H1 (cell line): Measurements from ENCODE around the gene MEGF9. TPM values are rescaled to one million over a fixed set of nuclear protein-coding genes. Genes with fewer than 3 reads are reported as not detected.

Experiments used
- CTCF ChIA-PET: fragments of 300-600 bp; sonication (Branson Sonifier 250); formaldehyde crosslinking; loops from one replicate; lab custom pipeline; 2021; ENCODE audit not compliant: partially characterized antibody; lab: Charles Lee
- POLR2A ChIA-PET: fragments of 300-600 bp; sonication (Branson Sonifier 250); formaldehyde crosslinking; loops from one replicate; lab custom pipeline; 2021; ENCODE audit warnings: inconsistent platforms; ENCODE audit not compliant: partially characterized antibody; lab: Charles Lee
- DNase-seq, 2 experiments: peaks; one replicate each; pipeline versions ENCODE4 v3.0.0 to v3.0.0-alpha.2; 2010 to 2022; ENCODE audit warnings: low spot score in 2 of 2, low read depth in 1 of 2, mixed read lengths in 1 of 2
- FAIRE-seq: peaks from 2 replicates; lab custom pipeline; 2011; peaks lifted over from hg19 to GRCh38; lab: Jason Lieb, UNC
- H2AFZ ChIP-seq: 2 replicates; pipeline ENCODE4 v1.8.1; 2012; ENCODE audit warnings: low read length, inconsistent platforms
- H2AK5ac ChIP-seq: 2 replicates; pipeline ENCODE4 v1.6.1; 2013; ENCODE audit warnings: low read depth, low read length
- H2BK120ac ChIP-seq: replicated peaks from 2 replicates; pipeline ENCODE3; 2013; ENCODE audit warnings: low read depth, low read length, inconsistent platforms
- H2BK12ac ChIP-seq: 2 replicates; pipeline ENCODE4 v1.6.1; 2013; ENCODE audit warnings: low read depth, low read length
- H2BK15ac ChIP-seq: 2 replicates; pipeline ENCODE4 v1.6.1; 2013; ENCODE audit warnings: low read length
- H2BK20ac ChIP-seq: 2 replicates; pipeline ENCODE4 v1.6.1; 2013; ENCODE audit warnings: low read length
- H2BK5ac ChIP-seq: 2 replicates; pipeline ENCODE4 v1.6.1; 2013; ENCODE audit warnings: low read depth, low read length
- H3K14ac ChIP-seq: 2 replicates; pipeline ENCODE4 v1.6.1; 2013; ENCODE audit warnings: inconsistent platforms; ENCODE audit not compliant: insufficient read length
- H3K18ac ChIP-seq: 2 replicates; pipeline ENCODE4 v1.6.1; 2013; ENCODE audit warnings: low read length; ENCODE audit errors: extremely low read depth
- H3K23ac ChIP-seq: 2 replicates; pipeline ENCODE4 v1.6.1; 2013; ENCODE audit warnings: inconsistent platforms; ENCODE audit not compliant: insufficient read length
- H3K23me2 ChIP-seq: 2 replicates; pipeline ENCODE4 v1.6.1; 2013; ENCODE audit warnings: low read depth, low read length
- H3K27ac ChIP-seq: 2 replicates; pipeline ENCODE4 v1.6.1; 2011; ENCODE audit warnings: low read depth, low read length, inconsistent platforms
- H3K27me3 ChIP-seq, 4 experiments: replicated peaks in 1 of 4; 1 replicate in 1 of 4; 2 replicates in 3 of 4; pipeline versions ENCODE4 v1.6.1 to v1.8.1; 2011 to 2013; ENCODE audit warnings: low read length in 3 of 4, mild to moderate bottlenecking in 3 of 4, inconsistent platforms in 2 of 4, mixed read lengths in 2 of 4, moderate library complexity in 1 of 4; ENCODE audit not compliant: control insufficient read depth in 3 of 4, insufficient read depth in 3 of 4; ENCODE audit errors: extremely low read depth in 1 of 4
- H3K36me3 ChIP-seq, 4 experiments: 2 replicates each; pipeline versions ENCODE4 v1.6.1 to v1.8.1; 2011 to 2013; ENCODE audit warnings: mild to moderate bottlenecking in 4 of 4, low read length in 3 of 4, moderate library complexity in 2 of 4, control low read depth in 1 of 4, inconsistent platforms in 1 of 4; ENCODE audit not compliant: insufficient read depth in 4 of 4, control insufficient read depth in 2 of 4
- H3K4ac ChIP-seq: replicated peaks from 2 replicates; pipeline ENCODE3; 2013; ENCODE audit warnings: low read length, low read depth, mixed read lengths, inconsistent platforms; ENCODE audit not compliant: insufficient read length
- H3K4me1 ChIP-seq, 4 experiments: replicated peaks in 1 of 4; 1 replicate in 1 of 4; 2 replicates in 3 of 4; pipeline versions ENCODE4 v1.6.1 to v1.8.1; 2011 to 2013; ENCODE audit warnings: low read length in 3 of 4, inconsistent platforms in 2 of 4, mixed read lengths in 1 of 4; ENCODE audit not compliant: insufficient read depth in 4 of 4, control insufficient read depth in 3 of 4
- H3K4me2 ChIP-seq, 2 experiments: 2 replicates each; pipeline versions ENCODE4 v1.6.1 to v1.8.1; 2011 to 2013; ENCODE audit warnings: low read depth in 2 of 2, low read length in 2 of 2, control low read depth in 1 of 2, inconsistent platforms in 1 of 2, mild to moderate bottlenecking in 1 of 2; ENCODE audit not compliant: insufficient read depth in 1 of 2
- H3K4me3 ChIP-seq, 4 experiments: fragments of 200-600, 300-600 bp in 1 of 4; sonication (generic), shearing (Covaris generic), sonication (Bioruptor Twin) in 1 of 4; 2 replicates each; pipeline versions ENCODE4 v1.5.1 to v1.8.1; 2011 to 2016; ENCODE audit warnings: low read length in 4 of 4, low read depth in 3 of 4, control low read depth in 2 of 4, inconsistent platforms in 2 of 4, mild to moderate bottlenecking in 2 of 4, mixed read lengths in 1 of 4, moderate library complexity in 1 of 4; ENCODE audit not compliant: insufficient read depth in 2 of 4; ENCODE audit errors: extremely low read depth in 1 of 4
- H3K56ac ChIP-seq: replicated peaks from 2 replicates; pipeline ENCODE3; 2013; ENCODE audit warnings: low read depth, mild to moderate bottlenecking, mixed read lengths, low read length, inconsistent platforms; ENCODE audit not compliant: insufficient read length
- H3K79me1 ChIP-seq: 2 replicates; pipeline ENCODE4 v1.6.1; 2013; ENCODE audit warnings: low read depth, low read length, control low read depth
- H3K79me2 ChIP-seq, 2 experiments: 2 replicates each; pipeline versions ENCODE4 v1.6.1 to v1.8.1; 2012 to 2013; ENCODE audit warnings: low read length in 2 of 2, mild to moderate bottlenecking in 2 of 2, inconsistent platforms in 1 of 2; ENCODE audit not compliant: insufficient read depth in 2 of 2, control insufficient read depth in 1 of 2
- H3K9ac ChIP-seq, 4 experiments: replicated peaks in 1 of 4; 1 replicate in 1 of 4; 2 replicates in 3 of 4; pipeline versions ENCODE4 v1.6.1 to v1.8.1; 2011 to 2013; ENCODE audit warnings: low read depth in 3 of 4, low read length in 3 of 4, control low read depth in 2 of 4, mild to moderate bottlenecking in 2 of 4, moderate library complexity in 2 of 4, inconsistent platforms in 1 of 4; ENCODE audit errors: extremely low read depth in 1 of 4
- H3K9me3 ChIP-seq, 2 experiments: 2 replicates each; pipeline versions ENCODE4 v1.6.1 to v1.8.1; 2012 to 2013; ENCODE audit warnings: mild to moderate bottlenecking in 2 of 2, moderate library complexity in 2 of 2, control low read depth in 1 of 2, inconsistent platforms in 1 of 2, low read depth in 1 of 2, low read length in 1 of 2, mixed read lengths in 1 of 2; ENCODE audit not compliant: insufficient read depth in 2 of 2
- H4K20me1 ChIP-seq, 2 experiments: replicated peaks in 1 of 2; 2 replicates each; pipeline versions ENCODE3 to v1.8.1; 2011 to 2013; ENCODE audit warnings: inconsistent platforms in 2 of 2, low read length in 2 of 2, mild to moderate bottlenecking in 1 of 2; ENCODE audit not compliant: insufficient read depth in 2 of 2, control insufficient read depth in 1 of 2
- H4K5ac ChIP-seq: 2 replicates; pipeline ENCODE4 v1.6.1; 2013; ENCODE audit warnings: low read length, low read depth, mixed read lengths, inconsistent platforms; ENCODE audit not compliant: insufficient read length
- H4K8ac ChIP-seq: 2 replicates; pipeline ENCODE4 v1.8.0; 2013; ENCODE audit warnings: mild to moderate bottlenecking, moderate library complexity, low read length, inconsistent platforms; ENCODE audit not compliant: insufficient read depth; ENCODE audit errors: extremely low read depth
- H4K91ac ChIP-seq: replicated peaks from 2 replicates; pipeline ENCODE3; 2013; ENCODE audit warnings: low read length, mixed read lengths, inconsistent platforms; ENCODE audit not compliant: insufficient read length
- ASH2L ChIP-seq: fragments of 200-600, 300-600 bp; sonication (generic); IDR thresholded peaks from one replicate; pipeline ENCODE4 v1.7.1; 2017; ENCODE audit warnings: low read length
- CTBP2 ChIP-seq: IDR thresholded peaks from 2 replicates; pipeline ENCODE4 v1.7.0; 2011; ENCODE audit warnings: borderline replicate concordance, mild to moderate bottlenecking, moderate library complexity, mixed read lengths, low read length; ENCODE audit not compliant: insufficient read depth, insufficient read length
- GABPA ChIP-seq: IDR thresholded peaks from 2 replicates; pipeline ENCODE4 v1.6.1; 2011; ENCODE audit warnings: mild to moderate bottlenecking, low read length, moderate library complexity, borderline replicate concordance; ENCODE audit not compliant: insufficient read depth
- HDAC6 ChIP-seq: IDR thresholded peaks from one replicate; pipeline ENCODE4 v1.7.1; 2012; ENCODE audit warnings: low read depth, mild to moderate bottlenecking, inconsistent platforms, low read length, moderate library complexity
- JUND ChIP-seq: IDR thresholded peaks from 2 replicates; pipeline ENCODE4 v1.6.1; 2011; ENCODE audit warnings: mild to moderate bottlenecking, improper control_type of control experiment, low read length
- RAD21 ChIP-seq, 2 experiments: IDR thresholded peaks in 1 of 2; conservative IDR thresholded peaks in 1 of 2; 2 replicates each; pipeline ENCODE4 v1.6.1; 2011; ENCODE audit warnings: low read depth in 2 of 2, low read length in 2 of 2, improper control_type of control experiment in 1 of 2, inconsistent platforms in 1 of 2, mild to moderate bottlenecking in 1 of 2, moderate library complexity in 1 of 2
- SIN3A ChIP-seq, 2 experiments: IDR thresholded peaks in 1 of 2; conservative IDR thresholded peaks in 1 of 2; 2 replicates each; pipeline ENCODE4 v1.6.1; 2011 to 2012; ENCODE audit warnings: low read length in 2 of 2, improper control_type of control experiment in 1 of 2, low read depth in 1 of 2, mild to moderate bottlenecking in 1 of 2
- SP2 ChIP-seq: IDR thresholded peaks from 2 replicates; pipeline ENCODE4 v1.6.1; 2012; ENCODE audit warnings: mild to moderate bottlenecking, low read length, inconsistent platforms
- WGBS, 2 experiments: shearing (Covaris generic) in 1 of 2; methylation state at CpG; one replicate each; pipeline versions ENCODE4 v1.1.6 to v1.1.7; 2013 to 2015; ENCODE audit warnings: low lambda C conversion rate in 2 of 2, mixed read lengths in 2 of 2, inconsistent platforms in 1 of 2, low coverage in 1 of 2, missing lambda C conversion rate in 1 of 2; ENCODE audit not compliant: insufficient replicate concordance in 2 of 2, insufficient coverage in 1 of 2, insufficient read length in 1 of 2; ENCODE audit errors: extremely low coverage in 1 of 2, missing lambda C conversion rate in 1 of 2; 5-methylcytosine and 5-hydroxymethylcytosine counted together
- polyA plus RNA-seq, 7 experiments: library from polyadenylated mRNA; depleted of rRNA in 3 of 7; stranded (reverse) in 5 of 7; unstranded in 2 of 7; fragments of >200 nt in 5 of 7; fragments of 200-250 nt in 2 of 7; gene quantifications; 1 replicate in 5 of 7; 2 replicates in 1 of 7; 4 replicates in 1 of 7; pipeline versions ENCODE4 v1.2.1 to v1.2.3, GENCODE V29; 2011 to 2013; ENCODE audit warnings: missing spikeins in 2 of 7, mixed read lengths in 2 of 7
- total RNA-seq: library from RNA; stranded (reverse); fragmentation: NEBNext Ultra II Directional; extraction: Animal tissue kit (Norgen Biotek cat#: 25700); gene quantifications from 2 replicates; pipeline ENCODE4 v1.2.1, GENCODE V29; 2021
- TF ChIP-seq, protein P1 (sequence below): IDR thresholded peaks from 2 replicates; pipeline ENCODE4 v1.6.1; 2011; ENCODE audit warnings: low read length, improper control_type of control experiment
- TF ChIP-seq, protein P2 (sequence below): IDR thresholded peaks from 2 replicates; pipeline ENCODE4 v1.6.1; 2011; ENCODE audit warnings: low read depth, mild to moderate bottlenecking, low read length; ENCODE audit not compliant: insufficient read depth

The MEGF9 gene
- total and polyA plus RNA-seq, 2 of the 8 experiments (the other 6 are each of a cell fraction or from before 2014, with no cell fraction given): 0.45 to 1.8 TPM

GRCh38 chr9:120568816-120569215 lies 145.5 kb downstream of the MEGF9 start:
- Histone ChIP-seq H2AK5ac (no peak overlapping the region), H3K56ac (no peak overlapping the region), H3K9ac (no peak overlapping the region), H3K23me2 (no peaks in the 10 kb centered on the region), H2BK120ac (no peak overlapping the region), H3K4me3 (no peak overlapping the region), H3K27me3 (no peaks in the 10 kb centered on the region), H2BK12ac (no peak overlapping the region), H3K4ac (no peak overlapping the region), H3K79me2 (peaks cover 0 to 23% of the 10 kb centered on the region in 2 experiments; a peak in 3 of 4 replicates), H4K20me1 (peaks cover 1 to 8% of the 10 kb centered on the region in 2 experiments), H2BK5ac (no peak overlapping the region), H2BK20ac (no peak overlapping the region), H3K79me1 (peaks cover 3% of the 10 kb centered on the region), H3K9me3 (no peaks in the 10 kb centered on the region), H3K4me2 (no peak overlapping the region), H3K14ac (no peak overlapping the region), H3K18ac (no peak overlapping the region), H3K23ac (no peak overlapping the region), H4K5ac (no peak overlapping the region), H2BK15ac (no peak overlapping the region), H3K36me3 (peaks cover 19 to 70% (median 38%) of the 10 kb centered on the region in 4 experiments; a peak in 7 of 8 replicates), H2AFZ (no peak overlapping the region), H3K4me1 (no peaks in the 10 kb centered on the region), H4K8ac (no peak overlapping the region), H3K27ac (no peak overlapping the region), H4K91ac (no peak overlapping the region)
- ChIA-PET POLR2A (no interaction called here), CTCF (no interaction called here)
- 91% methylated on average over 5 of the region's 5 CpGs; no CpG with 5 or more reads in 1 of the 2 experiments for WGBS, 2 experiments
- TF ChIP-seq JUND (no peak), SIN3A (conservative IDR thresholded peaks at IDR 0.05 in 1 of 2, IDR thresholded peaks at IDR 0.05 in 1 of 2; ENCODE audit: low read depth in 1 of 2, low read length in 2 of 2) (no peak), ASH2L (no peak), GABPA (no peak), CTBP2 (no peak), RAD21 (IDR thresholded peaks at IDR 0.05 in 1 of 2, conservative IDR thresholded peaks at IDR 0.05 in 1 of 2; ENCODE audit: low read depth in 2 of 2, low read length in 2 of 2) (no peak), HDAC6 (no peak), SP2 (no peak)
- TF ChIP-seq, protein P1, sequence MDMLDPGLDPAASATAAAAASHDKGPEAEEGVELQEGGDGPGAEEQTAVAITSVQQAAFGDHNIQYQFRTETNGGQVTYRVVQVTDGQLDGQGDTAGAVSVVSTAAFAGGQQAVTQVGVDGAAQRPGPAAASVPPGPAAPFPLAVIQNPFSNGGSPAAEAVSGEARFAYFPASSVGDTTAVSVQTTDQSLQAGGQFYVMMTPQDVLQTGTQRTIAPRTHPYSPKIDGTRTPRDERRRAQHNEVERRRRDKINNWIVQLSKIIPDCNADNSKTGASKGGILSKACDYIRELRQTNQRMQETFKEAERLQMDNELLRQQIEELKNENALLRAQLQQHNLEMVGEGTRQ: no peak
- TF ChIP-seq, protein P2, sequence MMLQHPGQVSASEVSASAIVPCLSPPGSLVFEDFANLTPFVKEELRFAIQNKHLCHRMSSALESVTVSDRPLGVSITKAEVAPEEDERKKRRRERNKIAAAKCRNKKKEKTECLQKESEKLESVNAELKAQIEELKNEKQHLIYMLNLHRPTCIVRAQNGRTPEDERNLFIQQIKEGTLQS: no peak
- FAIRE-seq (no peak), DNase-seq (no peak)
